Astrocyte (in vitro differentiated cells and primary cell): ENCODE data around the gene PLSCR3. TPM values are rescaled to one million over a fixed set of nuclear protein-coding genes. Genes with fewer than 3 reads are reported as not detected.

Source experiments
- DNase-seq: peaks from one replicate; pipeline ENCODE4 v3.0.0-alpha.2; 2010; ENCODE audit warnings: low read depth
- FAIRE-seq: peaks from 2 replicates; lab custom pipeline; 2011; peaks lifted over from hg19 to GRCh38; lab: Jason Lieb, UNC
- H2AFZ ChIP-seq: 2 replicates; pipeline ENCODE4 v1.6.0; 2012; ENCODE audit warnings: low read depth, low read length, inconsistent platforms
- H3K27ac ChIP-seq: 2 replicates; pipeline ENCODE4 v1.5.1; 2011; ENCODE audit warnings: low read depth, low read length, inconsistent platforms
- H3K27me3 ChIP-seq: 2 replicates; pipeline ENCODE4 v1.6.0; 2011; ENCODE audit warnings: low read length, inconsistent platforms; ENCODE audit not compliant: insufficient read depth
- H3K36me3 ChIP-seq: 2 replicates; pipeline ENCODE4 v1.5.1; 2011; ENCODE audit warnings: low read length, inconsistent platforms; ENCODE audit not compliant: insufficient read depth
- H3K4me1 ChIP-seq: 2 replicates; pipeline ENCODE4 v1.5.1; 2011; ENCODE audit warnings: low read length, inconsistent platforms; ENCODE audit not compliant: insufficient read depth
- H3K4me2 ChIP-seq: 2 replicates; pipeline ENCODE4 v1.6.0; 2012; ENCODE audit warnings: low read length, inconsistent platforms
- H3K4me3 ChIP-seq: 2 replicates; pipeline ENCODE4 v1.5.1; 2011; ENCODE audit warnings: low read depth, mild to moderate bottlenecking, low read length, inconsistent platforms; ENCODE audit not compliant: insufficient read depth
- H3K79me2 ChIP-seq: 2 replicates; pipeline ENCODE4 v1.6.0; 2012; ENCODE audit warnings: mild to moderate bottlenecking, low read length, inconsistent platforms; ENCODE audit not compliant: insufficient read depth
- H3K9ac ChIP-seq: 2 replicates; pipeline ENCODE4 v1.6.0; 2012; ENCODE audit warnings: mild to moderate bottlenecking, low read length, inconsistent platforms
- H3K9me3 ChIP-seq: 2 replicates; pipeline ENCODE4 v1.5.1; 2012; ENCODE audit warnings: low read depth, mild to moderate bottlenecking, low read length, inconsistent platforms; ENCODE audit not compliant: insufficient read depth
- H4K20me1 ChIP-seq: 2 replicates; pipeline ENCODE4 v1.6.0; 2012; ENCODE audit warnings: low read length, inconsistent platforms; ENCODE audit not compliant: insufficient read depth
- H3K27ac Mint-ChIP-seq: one replicate; pipeline ENCODE4 v1.8.0; 2021; ENCODE audit warnings: mild to moderate bottlenecking, mixed read lengths; ENCODE audit not compliant: unreplicated experiment
- H3K27me3 Mint-ChIP-seq: one replicate; pipeline ENCODE4 v1.8.0; 2021; ENCODE audit warnings: low read depth, mixed read lengths; ENCODE audit not compliant: unreplicated experiment
- H3K36me3 Mint-ChIP-seq: one replicate; pipeline ENCODE4 v1.8.0; 2021; ENCODE audit warnings: low read depth, mixed read lengths; ENCODE audit not compliant: unreplicated experiment
- H3K4me1 Mint-ChIP-seq: one replicate; pipeline ENCODE4 v1.8.0; 2021; ENCODE audit warnings: low read depth, mixed read lengths; ENCODE audit not compliant: unreplicated experiment
- H3K4me3 Mint-ChIP-seq: one replicate; pipeline ENCODE4 v1.8.0; 2021; ENCODE audit warnings: mild to moderate bottlenecking, moderate library complexity, mixed read lengths; ENCODE audit not compliant: unreplicated experiment
- H3K9me3 Mint-ChIP-seq: one replicate; pipeline ENCODE4 v1.8.0; 2021; ENCODE audit warnings: mild to moderate bottlenecking, mixed read lengths; ENCODE audit not compliant: unreplicated experiment
- EZH2 ChIP-seq: IDR thresholded peaks from 2 replicates; pipeline ENCODE4 v1.6.1; 2012; ENCODE audit warnings: mild to moderate bottlenecking, low read length, inconsistent platforms; ENCODE audit not compliant: insufficient read depth
- total RNA-seq: library from RNA; stranded (reverse); gene quantifications from 2 replicates; pipeline ENCODE4 v1.2.1, GENCODE V29; 2021
- TF ChIP-seq, protein P1 (sequence below): IDR thresholded peaks from 2 replicates; pipeline ENCODE4 v1.5.1; 2011; ENCODE audit warnings: low read depth, mild to moderate bottlenecking, inconsistent platforms, low read length, moderate library complexity; ENCODE audit not compliant: insufficient read depth

PLSCR3 gene
- total RNA-seq, 1 donor from 2014 or later, result 67.6 TPM

GRCh38 chr17:7356072-7356549 is 38.2 kb downstream of the PLSCR3 start:
- FAIRE-seq (no peak), DNase-seq (peak; percentile 24)
- Histone ChIP-seq H3K4me3 (no peak overlapping the region), H4K20me1 (peaks cover 25% of the 10 kb centered on the region), H3K79me2 (peaks cover 29% of the 10 kb centered on the region), H3K4me1 (peaks cover 25% of the 10 kb centered on the region), H3K27ac (no peak overlapping the region), H3K4me2 (no peak overlapping the region), H3K36me3 (no peaks in the 10 kb centered on the region), H2AFZ (no peak overlapping the region), H3K9me3 (no peaks in the 10 kb centered on the region), H3K9ac (no peak overlapping the region), H3K27me3 (peaks cover 3% of the 10 kb centered on the region)
- Mint-ChIP-seq H3K9me3 (no peaks in the 10 kb centered on the region), H3K4me1 (peaks cover 15% of the 10 kb centered on the region), H3K36me3 (no peaks in the 10 kb centered on the region), H3K4me3 (no peak overlapping the region), H3K27ac (no peak overlapping the region), H3K27me3 (no peaks in the 10 kb centered on the region)
- TF ChIP-seq, protein P1, sequence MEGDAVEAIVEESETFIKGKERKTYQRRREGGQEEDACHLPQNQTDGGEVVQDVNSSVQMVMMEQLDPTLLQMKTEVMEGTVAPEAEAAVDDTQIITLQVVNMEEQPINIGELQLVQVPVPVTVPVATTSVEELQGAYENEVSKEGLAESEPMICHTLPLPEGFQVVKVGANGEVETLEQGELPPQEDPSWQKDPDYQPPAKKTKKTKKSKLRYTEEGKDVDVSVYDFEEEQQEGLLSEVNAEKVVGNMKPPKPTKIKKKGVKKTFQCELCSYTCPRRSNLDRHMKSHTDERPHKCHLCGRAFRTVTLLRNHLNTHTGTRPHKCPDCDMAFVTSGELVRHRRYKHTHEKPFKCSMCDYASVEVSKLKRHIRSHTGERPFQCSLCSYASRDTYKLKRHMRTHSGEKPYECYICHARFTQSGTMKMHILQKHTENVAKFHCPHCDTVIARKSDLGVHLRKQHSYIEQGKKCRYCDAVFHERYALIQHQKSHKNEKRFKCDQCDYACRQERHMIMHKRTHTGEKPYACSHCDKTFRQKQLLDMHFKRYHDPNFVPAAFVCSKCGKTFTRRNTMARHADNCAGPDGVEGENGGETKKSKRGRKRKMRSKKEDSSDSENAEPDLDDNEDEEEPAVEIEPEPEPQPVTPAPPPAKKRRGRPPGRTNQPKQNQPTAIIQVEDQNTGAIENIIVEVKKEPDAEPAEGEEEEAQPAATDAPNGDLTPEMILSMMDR, result peak; percentile 56
- no peak for TF ChIP-seq EZH2

DNA sequence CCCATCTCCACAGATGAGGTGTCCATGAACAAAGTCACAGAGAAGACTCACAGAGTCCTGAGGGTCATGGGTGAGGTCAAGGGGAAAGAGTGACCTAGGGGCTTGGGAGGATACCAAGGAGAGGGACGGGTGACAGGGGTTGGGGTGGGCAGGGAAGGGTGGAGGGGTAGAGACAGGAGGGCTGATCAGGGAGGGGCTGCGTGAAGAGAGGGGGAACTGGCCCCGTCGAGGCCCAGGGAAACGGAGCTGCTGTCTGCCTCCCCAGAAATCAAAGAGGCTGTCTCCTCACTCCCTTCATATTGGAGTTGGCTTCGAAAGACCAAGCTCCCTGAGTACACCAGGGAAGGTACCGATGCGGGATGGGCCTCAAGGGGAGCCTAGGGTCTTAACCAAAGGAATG is 38.8 kb downstream of the PLSCR3 start:
- Mint-ChIP-seq H3K27ac (no peak overlapping the region), H3K4me1 (peaks cover 15% of the 10 kb centered on the region), H3K9me3 (no peaks in the 10 kb centered on the region), H3K27me3 (no peaks in the 10 kb centered on the region), H3K4me3 (no peak overlapping the region), H3K36me3 (no peaks in the 10 kb centered on the region)
- no peaks in the 10 kb centered on the region for H3K9me3 ChIP-seq
- peaks cover 34% of the 10 kb centered on the region for H3K79me2 ChIP-seq
- TF ChIP-seq EZH2, result no peak
- TF ChIP-seq, protein P1, result no peak
- no peak for DNase-seq
- peaks cover 3% of the 10 kb centered on the region for H3K27me3 ChIP-seq
- H3K27ac ChIP-seq, result no peak overlapping the region
- H3K36me3 ChIP-seq, result no peaks in the 10 kb centered on the region
- no peak overlapping the region for H3K4me2 ChIP-seq
- no peak overlapping the region for H3K9ac ChIP-seq
- H2AFZ ChIP-seq, result no peak overlapping the region
- H3K4me3 ChIP-seq, result no peak overlapping the region
- H4K20me1 ChIP-seq, result peaks cover 25% of the 10 kb centered on the region
- no peak for FAIRE-seq
- peaks cover 25% of the 10 kb centered on the region for H3K4me1 ChIP-seq

DNA sequence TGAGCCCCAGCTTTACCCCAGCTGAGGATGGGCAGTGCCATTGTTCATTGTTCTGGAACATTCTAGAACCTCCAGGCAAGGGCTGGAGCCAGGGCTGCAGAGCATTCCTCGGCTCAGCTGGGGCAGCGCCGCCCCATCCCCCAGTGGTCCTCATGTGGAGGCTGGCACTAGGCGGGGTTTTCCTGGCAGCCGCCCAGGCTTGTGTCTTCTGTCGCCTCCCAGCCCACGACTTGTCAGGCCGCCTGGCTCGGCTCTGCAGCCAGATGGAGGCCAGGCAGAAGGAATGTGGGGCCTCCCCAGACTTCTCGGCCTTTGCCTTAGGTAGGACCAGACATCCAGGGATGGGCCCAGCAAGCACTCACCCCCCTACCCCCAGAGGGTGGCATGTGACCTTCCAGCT is 39.3 kb downstream of the PLSCR3 start, which contains the start of gene TMEM95:
Gene TMEM95, plus strand, starts transcription at position 104 of the 400 bp plus-strand sequence. Its CDS starts 49 bp downstream, at position 153.
- H3K27me3 Mint-ChIP-seq, result no peaks in the 10 kb centered on the region
- H3K4me3 ChIP-seq, result no peak within 1 kb of the TSS
- no peak for DNase-seq
- peaks cover 25% of the 10 kb centered on the region for H4K20me1 ChIP-seq
- peaks cover 15% of the 10 kb centered on the region for H3K4me1 Mint-ChIP-seq
- no peak for TF ChIP-seq EZH2
- TF ChIP-seq, protein P1, result no peak
- H3K36me3 ChIP-seq, result no peaks in the 10 kb centered on the region
- no peak for FAIRE-seq
- peak within 1 kb of the TSS; percentile 94 for H3K4me3 Mint-ChIP-seq
- peak within 1 kb of the TSS; percentile 80 for H3K27ac Mint-ChIP-seq
- peak within 1 kb of the TSS; percentile 97 for H3K4me2 ChIP-seq
- peaks cover 34% of the 10 kb centered on the region for H3K79me2 ChIP-seq
- H3K4me1 ChIP-seq, result peaks cover 25% of the 10 kb centered on the region
- no peaks in the 10 kb centered on the region for H3K36me3 Mint-ChIP-seq
- H3K9me3 Mint-ChIP-seq, result no peaks in the 10 kb centered on the region
- no peak within 1 kb of the TSS for H3K27ac ChIP-seq
- no peak within 1 kb of the TSS for H2AFZ ChIP-seq
- H3K27me3 ChIP-seq, result peaks cover 3% of the 10 kb centered on the region
- H3K9ac ChIP-seq, result peak within 1 kb of the TSS; percentile 30
- H3K9me3 ChIP-seq, result no peaks in the 10 kb centered on the region
